ENCODE data around the gene CD99.

- TF ChIP-seq, protein P1, sequence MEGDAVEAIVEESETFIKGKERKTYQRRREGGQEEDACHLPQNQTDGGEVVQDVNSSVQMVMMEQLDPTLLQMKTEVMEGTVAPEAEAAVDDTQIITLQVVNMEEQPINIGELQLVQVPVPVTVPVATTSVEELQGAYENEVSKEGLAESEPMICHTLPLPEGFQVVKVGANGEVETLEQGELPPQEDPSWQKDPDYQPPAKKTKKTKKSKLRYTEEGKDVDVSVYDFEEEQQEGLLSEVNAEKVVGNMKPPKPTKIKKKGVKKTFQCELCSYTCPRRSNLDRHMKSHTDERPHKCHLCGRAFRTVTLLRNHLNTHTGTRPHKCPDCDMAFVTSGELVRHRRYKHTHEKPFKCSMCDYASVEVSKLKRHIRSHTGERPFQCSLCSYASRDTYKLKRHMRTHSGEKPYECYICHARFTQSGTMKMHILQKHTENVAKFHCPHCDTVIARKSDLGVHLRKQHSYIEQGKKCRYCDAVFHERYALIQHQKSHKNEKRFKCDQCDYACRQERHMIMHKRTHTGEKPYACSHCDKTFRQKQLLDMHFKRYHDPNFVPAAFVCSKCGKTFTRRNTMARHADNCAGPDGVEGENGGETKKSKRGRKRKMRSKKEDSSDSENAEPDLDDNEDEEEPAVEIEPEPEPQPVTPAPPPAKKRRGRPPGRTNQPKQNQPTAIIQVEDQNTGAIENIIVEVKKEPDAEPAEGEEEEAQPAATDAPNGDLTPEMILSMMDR (conservative IDR thresholded peaks at IDR 0.05 in 1 of 2, IDR thresholded peaks at IDR 0.05 in 1 of 2; ENCODE audit: low read depth in 1 of 2, low read length in 2 of 2) = no peak
- no peak for TF ChIP-seq EZH2 (IDR thresholded peaks at IDR 0.05; ENCODE audit: low read length, missing control alignments)
These were observed 7.5 kb downstream of the CD99 start for GRCh38 chrX:2698604-2699003.

Measured in fibroblast of lung (primary cell).